Tibial nerve (tissue), 4 donors: ENCODE measurements around the gene FTSJ3. TPM values are rescaled to one million over a fixed set of nuclear protein-coding genes. Genes with fewer than 3 reads are reported as not detected.

ENCODE experiments used
- DNase-seq, 2 donors: peaks; one replicate each; pipeline ENCODE4 v3.0.0-alpha.2; 2019; ENCODE audit warnings: low spot score in 2 of 2
- H3K27ac ChIP-seq, 4 donors: fragments of 200-600 bp; sonication (generic) in 3 of 4; one replicate each; pipeline ENCODE4 v1.5.1; 2017 to 2019; ENCODE audit warnings: mild to moderate bottlenecking in 1 of 4
- H3K27me3 ChIP-seq, 2 donors: fragments of 200-600 bp; sonication (generic) in 1 of 2; one replicate each; pipeline versions ENCODE4 v1.5.1 to v1.6.0; 2017 to 2019
- H3K36me3 ChIP-seq, 3 donors: fragments of 200-600 bp; sonication (generic); one replicate each; pipeline ENCODE4 v1.5.1; 2018 to 2019
- H3K4me1 ChIP-seq, 4 donors: fragments of 200-600 bp; sonication (generic) in 3 of 4; one replicate each; pipeline ENCODE4 v1.5.1; 2017 to 2019
- H3K4me3 ChIP-seq, 4 donors: fragments of 200-600 bp; sonication (generic) in 3 of 4; one replicate each; pipeline ENCODE4 v1.5.1; 2017 to 2019; ENCODE audit warnings: mild to moderate bottlenecking in 1 of 4, moderate library complexity in 1 of 4
- H3K9me3 ChIP-seq, 4 donors: fragments of 200-600 bp; sonication (generic) in 3 of 4; one replicate each; pipeline ENCODE4 v1.5.1; 2017 to 2019
- CTCF ChIP-seq, 5 experiments: fragments of 200-600 bp in 3 of 5; fragments of 450-650 bp in 2 of 5; sonication (generic) in 3 of 5; IDR thresholded peaks; one replicate each; pipeline ENCODE4 v1.5.1; 2016 to 2019; ENCODE audit warnings: antibody characterized with exemption in 5 of 5, mild to moderate bottlenecking in 3 of 5, moderate library complexity in 2 of 5
- EP300 ChIP-seq, 2 donors: sonication (generic); formaldehyde crosslinking; IDR thresholded peaks; one replicate each; pipeline ENCODE4 v1.6.1; 2017; ENCODE audit warnings: antibody characterized with exemption in 2 of 2, mild to moderate bottlenecking in 1 of 2
- POLR2A ChIP-seq, 2 donors: fragments of 450-650 bp; IDR thresholded peaks; one replicate each; pipeline ENCODE4 v1.6.1; 2017; ENCODE audit warnings: antibody characterized with exemption in 2 of 2, mild to moderate bottlenecking in 2 of 2, moderate library complexity in 2 of 2
- WGBS, 2 donors: methylation state at CpG; one replicate each; pipeline ENCODE4 v1.1.5; 2018; 5-methylcytosine and 5-hydroxymethylcytosine counted together
- total RNA-seq, 4 donors: library from RNA; depleted of rRNA; stranded (reverse); fragments of >200 nt; gene quantifications; one replicate each; pipeline ENCODE4 v1.1.0, GENCODE V29; 2016

The FTSJ3 gene
- total RNA-seq, 4 donors from 2014 or later, result 32.8 to 69.3 (median 43.2) TPM

- H3K4me3 ChIP-seq, result no peak overlapping the region
- peaks cover 3 to 56% (median 28%) of the 10 kb centered on the region in 3 donors for H3K36me3 ChIP-seq
- no peak for DNase-seq
- peak overlapping the region; percentile 89 to 98 (median 94) for H3K27ac ChIP-seq
- H3K27me3 ChIP-seq, result no peaks in the 10 kb centered on the region
- WGBS, 2 donors, result 94 to 97% methylated on average over 7 of the region's 7 CpGs
- H3K4me1 ChIP-seq, result peaks cover 8 to 63% (median 43%) of the 10 kb centered on the region in 4 donors
- H3K9me3 ChIP-seq, result no peaks in the 10 kb centered on the region
- TF ChIP-seq POLR2A (IDR thresholded peaks at IDR 0.05), result no peak
- no peak for TF ChIP-seq EP300 (IDR thresholded peaks at IDR 0.05)
- no peak for TF ChIP-seq CTCF (IDR thresholded peaks at IDR 0.05)
These were observed 9.3 kb upstream of the FTSJ3 start for GRCh38 chr17:63836811-63837210.

GRCh38 chr17:63835167-63835720 is 7.8 kb upstream of the FTSJ3 start:
- no peak for DNase-seq
- Histone ChIP-seq H3K27me3 (no peaks in the 10 kb centered on the region), H3K27ac (peak overlapping the region in 2 of 4 donors; percentile 8 to 50), H3K4me1 (peaks cover 8 to 54% (median 29%) of the 10 kb centered on the region in 4 donors), H3K9me3 (no peaks in the 10 kb centered on the region), H3K36me3 (peaks cover 3 to 72% (median 42%) of the 10 kb centered on the region in 3 donors), H3K4me3 (no peak overlapping the region)
- WGBS, 2 donors, result 80 to 89% methylated on average over 9 of the region's 9 CpGs
- no peak for TF ChIP-seq POLR2A (IDR thresholded peaks at IDR 0.05)
- TF ChIP-seq CTCF (IDR thresholded peaks at IDR 0.05), result no peak
- TF ChIP-seq EP300 (IDR thresholded peaks at IDR 0.05), result no peak

- Histone ChIP-seq H3K27me3 (no peaks in the 10 kb centered on the region), H3K9me3 (no peaks in the 10 kb centered on the region), H3K27ac (peak overlapping the region in 2 of 4 donors; percentile 8 to 50), H3K36me3 (peaks cover 3 to 78% (median 48%) of the 10 kb centered on the region in 3 donors), H3K4me3 (no peak overlapping the region), H3K4me1 (peaks cover 8 to 54% (median 23%) of the 10 kb centered on the region in 4 donors)
- DNase-seq, result peak in 1 of 2 donors; percentile 33
- WGBS, 2 donors, result 34 to 40% methylated on average over 13 of the region's 13 CpGs
- TF ChIP-seq EP300 (IDR thresholded peaks at IDR 0.05) (no peak), CTCF (IDR thresholded peaks at IDR 0.05) (peak in 4 of 5 experiments; percentile 14 to 47 (median 24)), POLR2A (IDR thresholded peaks at IDR 0.05) (no peak)
These were observed 7.1 kb upstream of the FTSJ3 start for GRCh38 chr17:63834431-63835166.

GRCh38 chr17:63833741-63834373 is 6.4 kb upstream of the FTSJ3 start:
- Histone ChIP-seq H3K4me3 (no peak overlapping the region), H3K4me1 (peaks cover 8 to 54% (median 18%) of the 10 kb centered on the region in 4 donors), H3K9me3 (no peaks in the 10 kb centered on the region), H3K27me3 (no peaks in the 10 kb centered on the region), H3K36me3 (peaks cover 3 to 85% (median 49%) of the 10 kb centered on the region in 3 donors), H3K27ac (peak overlapping the region in 2 of 4 donors; percentile 8 to 31)
- no peak for TF ChIP-seq POLR2A (IDR thresholded peaks at IDR 0.05)
- no peak for TF ChIP-seq EP300 (IDR thresholded peaks at IDR 0.05)
- no peak for TF ChIP-seq CTCF (IDR thresholded peaks at IDR 0.05)
- no peak for DNase-seq
- 89 to 90% methylated on average over 15 of the region's 15 CpGs for WGBS, 2 donors
